ENCODE measurements around the gene NCAPD3. TPM values are rescaled to one million over a fixed set of nuclear protein-coding genes. Genes with fewer than 3 reads are reported as not detected.

NCAPD3 gene
- total and polyA plus RNA-seq, 9 of the 15 experiments (the other 6 are each of a cell fraction or from before 2014, with no cell fraction given): 23.6 to 80.6 (median 58.6) TPM

DNA sequence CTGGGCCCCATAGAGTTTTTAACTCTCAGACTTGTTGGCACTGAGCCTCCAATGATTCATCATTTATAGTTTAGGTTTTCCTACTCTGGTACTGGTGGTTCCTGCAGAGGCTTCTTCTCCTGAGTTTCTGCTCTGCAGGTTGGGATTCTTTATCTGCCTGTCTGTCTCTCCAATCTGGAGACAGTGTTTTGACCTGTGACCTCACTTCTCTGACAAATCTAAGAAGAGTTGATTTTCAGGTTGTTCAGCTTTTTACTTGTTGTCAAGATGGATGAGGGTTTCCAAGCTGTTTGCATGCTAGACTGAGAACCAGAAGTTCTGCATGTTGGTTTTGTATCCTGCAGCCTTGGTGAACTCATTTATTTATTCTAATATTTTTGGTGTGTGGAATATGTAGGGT is 91.0 kb downstream of the NCAPD3 start (continued):
- TF ChIP-seq, protein P1, sequence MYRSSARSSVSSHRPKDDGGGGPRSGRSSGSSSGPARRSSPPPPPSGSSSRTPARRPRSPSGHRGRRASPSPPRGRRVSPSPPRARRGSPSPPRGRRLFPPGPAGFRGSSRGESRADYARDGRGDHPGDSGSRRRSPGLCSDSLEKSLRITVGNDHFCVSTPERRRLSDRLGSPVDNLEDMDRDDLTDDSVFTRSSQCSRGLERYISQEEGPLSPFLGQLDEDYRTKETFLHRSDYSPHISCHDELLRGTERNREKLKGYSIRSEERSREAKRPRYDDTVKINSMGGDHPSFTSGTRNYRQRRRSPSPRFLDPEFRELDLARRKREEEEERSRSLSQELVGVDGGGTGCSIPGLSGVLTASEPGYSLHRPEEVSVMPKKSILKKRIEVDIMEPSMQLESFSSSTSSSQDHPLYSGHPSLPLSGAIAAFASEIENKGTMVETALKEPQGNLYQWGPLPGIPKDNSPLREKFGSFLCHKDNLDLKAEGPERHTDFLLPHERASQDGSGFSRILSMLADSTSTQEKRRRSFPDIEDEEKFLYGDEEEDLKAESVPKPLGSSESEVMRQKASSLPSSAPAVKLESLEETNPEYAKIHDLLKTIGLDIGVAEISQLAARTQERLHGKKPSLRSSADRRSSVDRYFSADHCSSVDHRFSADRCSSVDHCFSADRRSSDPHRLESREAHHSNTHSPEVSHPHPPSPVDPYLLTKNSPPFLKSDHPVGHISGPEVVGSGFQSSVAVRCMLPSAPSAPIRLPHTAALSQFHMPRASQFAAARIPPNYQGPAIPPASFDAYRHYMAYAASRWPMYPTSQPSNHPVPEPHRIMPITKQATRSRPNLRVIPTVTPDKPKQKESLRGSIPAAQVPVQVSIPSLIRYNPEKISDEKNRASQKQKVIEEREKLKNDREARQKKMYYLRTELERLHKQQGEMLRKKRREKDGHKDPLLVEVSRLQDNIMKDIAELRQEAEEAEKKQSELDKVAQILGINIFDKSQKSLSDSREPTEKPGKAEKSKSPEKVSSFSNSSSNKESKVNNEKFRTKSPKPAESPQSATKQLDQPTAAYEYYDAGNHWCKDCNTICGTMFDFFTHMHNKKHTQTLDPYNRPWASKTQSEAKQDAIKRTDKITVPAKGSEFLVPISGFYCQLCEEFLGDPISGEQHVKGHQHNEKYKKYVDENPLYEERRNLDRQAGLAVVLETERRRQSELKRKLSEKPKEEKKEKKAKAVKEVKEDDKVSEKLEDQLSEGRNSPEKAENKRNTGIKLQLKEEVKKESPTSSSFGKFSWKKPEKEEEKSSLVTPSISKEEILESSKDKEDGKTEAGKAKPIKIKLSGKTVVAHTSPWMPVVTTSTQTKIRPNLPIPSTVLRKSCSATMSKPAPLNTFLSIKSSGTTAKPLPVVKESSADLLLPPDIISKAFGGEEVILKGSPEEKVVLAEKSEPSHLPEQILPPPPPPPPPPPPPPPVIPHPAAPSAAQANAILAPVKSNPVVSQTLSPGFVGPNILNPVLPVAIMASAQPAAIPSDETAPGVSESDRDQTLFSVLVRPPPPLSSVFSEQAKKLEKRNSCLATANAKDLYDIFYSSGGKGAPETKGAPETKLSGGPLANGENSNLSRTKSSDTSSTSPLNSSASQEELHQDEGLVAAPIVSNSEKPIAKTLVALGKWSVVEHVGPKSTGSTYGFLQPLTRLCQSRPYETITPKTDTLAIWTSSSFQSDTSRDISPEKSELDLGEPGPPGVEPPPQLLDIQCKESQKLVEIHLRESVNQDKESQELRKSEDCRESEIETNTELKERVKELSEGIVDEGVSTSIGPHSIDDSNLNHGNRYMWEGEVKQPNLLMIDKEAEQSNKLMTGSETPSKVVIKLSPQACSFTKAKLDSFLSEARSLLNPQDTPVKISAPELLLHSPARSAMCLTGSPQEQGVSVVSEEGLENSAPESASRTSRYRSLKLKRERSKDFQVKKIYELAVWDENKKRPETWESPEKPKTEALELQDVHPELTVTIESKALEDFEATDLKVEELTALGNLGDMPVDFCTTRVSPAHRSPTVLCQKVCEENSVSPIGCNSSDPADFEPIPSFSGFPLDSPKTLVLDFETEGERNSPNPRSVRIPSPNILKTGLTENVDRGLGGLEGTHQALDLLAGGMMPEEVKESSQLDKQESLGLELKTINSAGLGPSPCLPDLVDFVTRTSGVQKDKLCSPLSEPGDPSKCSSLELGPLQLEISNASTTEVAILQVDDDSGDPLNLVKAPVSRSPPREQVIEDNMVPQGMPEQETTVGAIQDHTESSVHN (IDR thresholded peaks at IDR 0.05; ENCODE audit: borderline replicate concordance in 1 of 2, low read depth in 1 of 2): no peak
- TF ChIP-seq, protein P2, sequence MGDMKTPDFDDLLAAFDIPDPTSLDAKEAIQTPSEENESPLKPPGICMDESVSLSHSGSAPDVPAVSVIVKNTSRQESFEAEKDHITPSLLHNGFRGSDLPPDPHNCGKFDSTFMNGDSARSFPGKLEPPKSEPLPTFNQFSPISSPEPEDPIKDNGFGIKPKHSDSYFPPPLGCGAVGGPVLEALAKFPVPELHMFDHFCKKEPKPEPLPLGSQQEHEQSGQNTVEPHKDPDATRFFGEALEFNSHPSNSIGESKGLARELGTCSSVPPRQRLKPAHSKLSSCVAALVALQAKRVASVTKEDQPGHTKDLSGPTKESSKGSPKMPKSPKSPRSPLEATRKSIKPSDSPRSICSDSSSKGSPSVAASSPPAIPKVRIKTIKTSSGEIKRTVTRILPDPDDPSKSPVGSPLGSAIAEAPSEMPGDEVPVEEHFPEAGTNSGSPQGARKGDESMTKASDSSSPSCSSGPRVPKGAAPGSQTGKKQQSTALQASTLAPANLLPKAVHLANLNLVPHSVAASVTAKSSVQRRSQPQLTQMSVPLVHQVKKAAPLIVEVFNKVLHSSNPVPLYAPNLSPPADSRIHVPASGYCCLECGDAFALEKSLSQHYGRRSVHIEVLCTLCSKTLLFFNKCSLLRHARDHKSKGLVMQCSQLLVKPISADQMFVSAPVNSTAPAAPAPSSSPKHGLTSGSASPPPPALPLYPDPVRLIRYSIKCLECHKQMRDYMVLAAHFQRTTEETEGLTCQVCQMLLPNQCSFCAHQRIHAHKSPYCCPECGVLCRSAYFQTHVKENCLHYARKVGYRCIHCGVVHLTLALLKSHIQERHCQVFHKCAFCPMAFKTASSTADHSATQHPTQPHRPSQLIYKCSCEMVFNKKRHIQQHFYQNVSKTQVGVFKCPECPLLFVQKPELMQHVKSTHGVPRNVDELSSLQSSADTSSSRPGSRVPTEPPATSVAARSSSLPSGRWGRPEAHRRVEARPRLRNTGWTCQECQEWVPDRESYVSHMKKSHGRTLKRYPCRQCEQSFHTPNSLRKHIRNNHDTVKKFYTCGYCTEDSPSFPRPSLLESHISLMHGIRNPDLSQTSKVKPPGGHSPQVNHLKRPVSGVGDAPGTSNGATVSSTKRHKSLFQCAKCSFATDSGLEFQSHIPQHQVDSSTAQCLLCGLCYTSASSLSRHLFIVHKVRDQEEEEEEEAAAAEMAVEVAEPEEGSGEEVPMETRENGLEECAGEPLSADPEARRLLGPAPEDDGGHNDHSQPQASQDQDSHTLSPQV (IDR thresholded peaks at IDR 0.05): no peak
- no peak for TF ChIP-seq ZZZ3 (IDR thresholded peaks at IDR 0.05)
- TF ChIP-seq, protein P3, sequence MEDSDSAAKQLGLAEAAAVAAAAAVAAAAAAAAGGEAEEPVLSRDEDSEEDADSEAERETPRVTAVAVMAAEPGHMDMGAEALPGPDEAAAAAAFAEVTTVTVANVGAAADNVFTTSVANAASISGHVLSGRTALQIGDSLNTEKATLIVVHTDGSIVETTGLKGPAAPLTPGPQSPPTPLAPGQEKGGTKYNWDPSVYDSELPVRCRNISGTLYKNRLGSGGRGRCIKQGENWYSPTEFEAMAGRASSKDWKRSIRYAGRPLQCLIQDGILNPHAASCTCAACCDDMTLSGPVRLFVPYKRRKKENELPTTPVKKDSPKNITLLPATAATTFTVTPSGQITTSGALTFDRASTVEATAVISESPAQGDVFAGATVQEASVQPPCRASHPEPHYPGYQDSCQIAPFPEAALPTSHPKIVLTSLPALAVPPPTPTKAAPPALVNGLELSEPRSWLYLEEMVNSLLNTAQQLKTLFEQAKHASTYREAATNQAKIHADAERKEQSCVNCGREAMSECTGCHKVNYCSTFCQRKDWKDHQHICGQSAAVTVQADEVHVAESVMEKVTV (CRISPR knock-in tag; IDR thresholded peaks at IDR 0.05): no peak
- TF ChIP-seq, protein P4, sequence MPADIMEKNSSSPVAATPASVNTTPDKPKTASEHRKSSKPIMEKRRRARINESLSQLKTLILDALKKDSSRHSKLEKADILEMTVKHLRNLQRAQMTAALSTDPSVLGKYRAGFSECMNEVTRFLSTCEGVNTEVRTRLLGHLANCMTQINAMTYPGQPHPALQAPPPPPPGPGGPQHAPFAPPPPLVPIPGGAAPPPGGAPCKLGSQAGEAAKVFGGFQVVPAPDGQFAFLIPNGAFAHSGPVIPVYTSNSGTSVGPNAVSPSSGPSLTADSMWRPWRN (IDR thresholded peaks at IDR 0.05; ENCODE audit: low read depth): no peak
- TF ChIP-seq, protein P5, sequence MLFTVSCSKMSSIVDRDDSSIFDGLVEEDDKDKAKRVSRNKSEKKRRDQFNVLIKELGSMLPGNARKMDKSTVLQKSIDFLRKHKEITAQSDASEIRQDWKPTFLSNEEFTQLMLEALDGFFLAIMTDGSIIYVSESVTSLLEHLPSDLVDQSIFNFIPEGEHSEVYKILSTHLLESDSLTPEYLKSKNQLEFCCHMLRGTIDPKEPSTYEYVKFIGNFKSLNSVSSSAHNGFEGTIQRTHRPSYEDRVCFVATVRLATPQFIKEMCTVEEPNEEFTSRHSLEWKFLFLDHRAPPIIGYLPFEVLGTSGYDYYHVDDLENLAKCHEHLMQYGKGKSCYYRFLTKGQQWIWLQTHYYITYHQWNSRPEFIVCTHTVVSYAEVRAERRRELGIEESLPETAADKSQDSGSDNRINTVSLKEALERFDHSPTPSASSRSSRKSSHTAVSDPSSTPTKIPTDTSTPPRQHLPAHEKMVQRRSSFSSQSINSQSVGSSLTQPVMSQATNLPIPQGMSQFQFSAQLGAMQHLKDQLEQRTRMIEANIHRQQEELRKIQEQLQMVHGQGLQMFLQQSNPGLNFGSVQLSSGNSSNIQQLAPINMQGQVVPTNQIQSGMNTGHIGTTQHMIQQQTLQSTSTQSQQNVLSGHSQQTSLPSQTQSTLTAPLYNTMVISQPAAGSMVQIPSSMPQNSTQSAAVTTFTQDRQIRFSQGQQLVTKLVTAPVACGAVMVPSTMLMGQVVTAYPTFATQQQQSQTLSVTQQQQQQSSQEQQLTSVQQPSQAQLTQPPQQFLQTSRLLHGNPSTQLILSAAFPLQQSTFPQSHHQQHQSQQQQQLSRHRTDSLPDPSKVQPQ (CRISPR knock-in tag; IDR thresholded peaks at IDR 0.05; ENCODE audit: borderline replicate concordance): no peak
